H1 (cell line): ENCODE measurements around the gene ATP6V1C2. TPM values are rescaled to one million over a fixed set of nuclear protein-coding genes. Genes with fewer than 3 reads are reported as not detected.

Experiments
- CTCF ChIA-PET: fragments of 300-600 bp; sonication (Branson Sonifier 250); formaldehyde crosslinking; loops from one replicate; lab custom pipeline; 2021; ENCODE audit not compliant: partially characterized antibody; lab: Charles Lee
- POLR2A ChIA-PET: fragments of 300-600 bp; sonication (Branson Sonifier 250); formaldehyde crosslinking; loops from one replicate; lab custom pipeline; 2021; ENCODE audit warnings: inconsistent platforms; ENCODE audit not compliant: partially characterized antibody; lab: Charles Lee
- DNase-seq, 2 experiments: peaks; one replicate each; pipeline versions ENCODE4 v3.0.0 to v3.0.0-alpha.2; 2010 to 2022; ENCODE audit warnings: low spot score in 2 of 2, low read depth in 1 of 2, mixed read lengths in 1 of 2
- FAIRE-seq: peaks from 2 replicates; lab custom pipeline; 2011; peaks lifted over from hg19 to GRCh38; lab: Jason Lieb, UNC
- H2AFZ ChIP-seq: 2 replicates; pipeline ENCODE4 v1.8.1; 2012; ENCODE audit warnings: low read length, inconsistent platforms
- H2AK5ac ChIP-seq: 2 replicates; pipeline ENCODE4 v1.6.1; 2013; ENCODE audit warnings: low read depth, low read length
- H2BK120ac ChIP-seq: replicated peaks from 2 replicates; pipeline ENCODE3; 2013; ENCODE audit warnings: low read depth, low read length, inconsistent platforms
- H2BK12ac ChIP-seq: 2 replicates; pipeline ENCODE4 v1.6.1; 2013; ENCODE audit warnings: low read depth, low read length
- H2BK15ac ChIP-seq: 2 replicates; pipeline ENCODE4 v1.6.1; 2013; ENCODE audit warnings: low read length
- H2BK20ac ChIP-seq: 2 replicates; pipeline ENCODE4 v1.6.1; 2013; ENCODE audit warnings: low read length
- H2BK5ac ChIP-seq: 2 replicates; pipeline ENCODE4 v1.6.1; 2013; ENCODE audit warnings: low read depth, low read length
- H3K14ac ChIP-seq: 2 replicates; pipeline ENCODE4 v1.6.1; 2013; ENCODE audit warnings: inconsistent platforms; ENCODE audit not compliant: insufficient read length
- H3K18ac ChIP-seq: 2 replicates; pipeline ENCODE4 v1.6.1; 2013; ENCODE audit warnings: low read length; ENCODE audit errors: extremely low read depth
- H3K23ac ChIP-seq: 2 replicates; pipeline ENCODE4 v1.6.1; 2013; ENCODE audit warnings: inconsistent platforms; ENCODE audit not compliant: insufficient read length
- H3K23me2 ChIP-seq: 2 replicates; pipeline ENCODE4 v1.6.1; 2013; ENCODE audit warnings: low read depth, low read length
- H3K27ac ChIP-seq: 2 replicates; pipeline ENCODE4 v1.6.1; 2011; ENCODE audit warnings: low read depth, low read length, inconsistent platforms
- H3K27me3 ChIP-seq, 4 experiments: replicated peaks in 1 of 4; 1 replicate in 1 of 4; 2 replicates in 3 of 4; pipeline versions ENCODE4 v1.6.1 to v1.8.1; 2011 to 2013; ENCODE audit warnings: low read length in 3 of 4, mild to moderate bottlenecking in 3 of 4, inconsistent platforms in 2 of 4, mixed read lengths in 2 of 4, moderate library complexity in 1 of 4; ENCODE audit not compliant: control insufficient read depth in 3 of 4, insufficient read depth in 3 of 4; ENCODE audit errors: extremely low read depth in 1 of 4
- H3K36me3 ChIP-seq, 4 experiments: 2 replicates each; pipeline versions ENCODE4 v1.6.1 to v1.8.1; 2011 to 2013; ENCODE audit warnings: mild to moderate bottlenecking in 4 of 4, low read length in 3 of 4, moderate library complexity in 2 of 4, control low read depth in 1 of 4, inconsistent platforms in 1 of 4; ENCODE audit not compliant: insufficient read depth in 4 of 4, control insufficient read depth in 2 of 4
- H3K4ac ChIP-seq: replicated peaks from 2 replicates; pipeline ENCODE3; 2013; ENCODE audit warnings: low read length, low read depth, mixed read lengths, inconsistent platforms; ENCODE audit not compliant: insufficient read length
- H3K4me1 ChIP-seq, 4 experiments: replicated peaks in 1 of 4; 1 replicate in 1 of 4; 2 replicates in 3 of 4; pipeline versions ENCODE4 v1.6.1 to v1.8.1; 2011 to 2013; ENCODE audit warnings: low read length in 3 of 4, inconsistent platforms in 2 of 4, mixed read lengths in 1 of 4; ENCODE audit not compliant: insufficient read depth in 4 of 4, control insufficient read depth in 3 of 4
- H3K4me2 ChIP-seq, 2 experiments: 2 replicates each; pipeline versions ENCODE4 v1.6.1 to v1.8.1; 2011 to 2013; ENCODE audit warnings: low read depth in 2 of 2, low read length in 2 of 2, control low read depth in 1 of 2, inconsistent platforms in 1 of 2, mild to moderate bottlenecking in 1 of 2; ENCODE audit not compliant: insufficient read depth in 1 of 2
- H3K4me3 ChIP-seq, 4 experiments: fragments of 200-600, 300-600 bp in 1 of 4; sonication (generic), shearing (Covaris generic), sonication (Bioruptor Twin) in 1 of 4; 2 replicates each; pipeline versions ENCODE4 v1.5.1 to v1.8.1; 2011 to 2016; ENCODE audit warnings: low read length in 4 of 4, low read depth in 3 of 4, control low read depth in 2 of 4, inconsistent platforms in 2 of 4, mild to moderate bottlenecking in 2 of 4, mixed read lengths in 1 of 4, moderate library complexity in 1 of 4; ENCODE audit not compliant: insufficient read depth in 2 of 4; ENCODE audit errors: extremely low read depth in 1 of 4
- H3K56ac ChIP-seq: replicated peaks from 2 replicates; pipeline ENCODE3; 2013; ENCODE audit warnings: low read depth, mild to moderate bottlenecking, mixed read lengths, low read length, inconsistent platforms; ENCODE audit not compliant: insufficient read length
- H3K79me1 ChIP-seq: 2 replicates; pipeline ENCODE4 v1.6.1; 2013; ENCODE audit warnings: low read depth, low read length, control low read depth
- H3K79me2 ChIP-seq, 2 experiments: 2 replicates each; pipeline versions ENCODE4 v1.6.1 to v1.8.1; 2012 to 2013; ENCODE audit warnings: low read length in 2 of 2, mild to moderate bottlenecking in 2 of 2, inconsistent platforms in 1 of 2; ENCODE audit not compliant: insufficient read depth in 2 of 2, control insufficient read depth in 1 of 2
- H3K9ac ChIP-seq, 4 experiments: replicated peaks in 1 of 4; 1 replicate in 1 of 4; 2 replicates in 3 of 4; pipeline versions ENCODE4 v1.6.1 to v1.8.1; 2011 to 2013; ENCODE audit warnings: low read depth in 3 of 4, low read length in 3 of 4, control low read depth in 2 of 4, mild to moderate bottlenecking in 2 of 4, moderate library complexity in 2 of 4, inconsistent platforms in 1 of 4; ENCODE audit errors: extremely low read depth in 1 of 4
- H3K9me3 ChIP-seq, 2 experiments: 2 replicates each; pipeline versions ENCODE4 v1.6.1 to v1.8.1; 2012 to 2013; ENCODE audit warnings: mild to moderate bottlenecking in 2 of 2, moderate library complexity in 2 of 2, control low read depth in 1 of 2, inconsistent platforms in 1 of 2, low read depth in 1 of 2, low read length in 1 of 2, mixed read lengths in 1 of 2; ENCODE audit not compliant: insufficient read depth in 2 of 2
- H4K20me1 ChIP-seq, 2 experiments: replicated peaks in 1 of 2; 2 replicates each; pipeline versions ENCODE3 to v1.8.1; 2011 to 2013; ENCODE audit warnings: inconsistent platforms in 2 of 2, low read length in 2 of 2, mild to moderate bottlenecking in 1 of 2; ENCODE audit not compliant: insufficient read depth in 2 of 2, control insufficient read depth in 1 of 2
- H4K5ac ChIP-seq: 2 replicates; pipeline ENCODE4 v1.6.1; 2013; ENCODE audit warnings: low read length, low read depth, mixed read lengths, inconsistent platforms; ENCODE audit not compliant: insufficient read length
- H4K8ac ChIP-seq: 2 replicates; pipeline ENCODE4 v1.8.0; 2013; ENCODE audit warnings: mild to moderate bottlenecking, moderate library complexity, low read length, inconsistent platforms; ENCODE audit not compliant: insufficient read depth; ENCODE audit errors: extremely low read depth
- H4K91ac ChIP-seq: replicated peaks from 2 replicates; pipeline ENCODE3; 2013; ENCODE audit warnings: low read length, mixed read lengths, inconsistent platforms; ENCODE audit not compliant: insufficient read length
- EP300 ChIP-seq, 2 experiments: IDR thresholded peaks; 1 replicate in 1 of 2; 2 replicates in 1 of 2; pipeline ENCODE4 v1.6.1; 2011 to 2012; ENCODE audit warnings: low read depth in 2 of 2, low read length in 2 of 2, mild to moderate bottlenecking in 2 of 2, borderline replicate concordance in 1 of 2, inconsistent platforms in 1 of 2, moderate library complexity in 1 of 2
- SP1 ChIP-seq: IDR thresholded peaks from 2 replicates; pipeline ENCODE4 v1.6.1; 2011; ENCODE audit warnings: low read depth, low read length
- WGBS, 2 experiments: shearing (Covaris generic) in 1 of 2; methylation state at CpG; one replicate each; pipeline versions ENCODE4 v1.1.6 to v1.1.7; 2013 to 2015; ENCODE audit warnings: low lambda C conversion rate in 2 of 2, mixed read lengths in 2 of 2, inconsistent platforms in 1 of 2, low coverage in 1 of 2, missing lambda C conversion rate in 1 of 2; ENCODE audit not compliant: insufficient replicate concordance in 2 of 2, insufficient coverage in 1 of 2, insufficient read length in 1 of 2; ENCODE audit errors: extremely low coverage in 1 of 2, missing lambda C conversion rate in 1 of 2; 5-methylcytosine and 5-hydroxymethylcytosine counted together
- polyA plus RNA-seq, 7 experiments: library from polyadenylated mRNA; depleted of rRNA in 3 of 7; stranded (reverse) in 5 of 7; unstranded in 2 of 7; fragments of >200 nt in 5 of 7; fragments of 200-250 nt in 2 of 7; gene quantifications; 1 replicate in 5 of 7; 2 replicates in 1 of 7; 4 replicates in 1 of 7; pipeline versions ENCODE4 v1.2.1 to v1.2.3, GENCODE V29; 2011 to 2013; ENCODE audit warnings: missing spikeins in 2 of 7, mixed read lengths in 2 of 7
- total RNA-seq: library from RNA; stranded (reverse); fragmentation: NEBNext Ultra II Directional; extraction: Animal tissue kit (Norgen Biotek cat#: 25700); gene quantifications from 2 replicates; pipeline ENCODE4 v1.2.1, GENCODE V29; 2021

ATP6V1C2 gene
- total and polyA plus RNA-seq, 2 of the 8 experiments (the other 6 are each of a cell fraction or from before 2014, with no cell fraction given) = 0.29 to 0.74 TPM

DNA sequence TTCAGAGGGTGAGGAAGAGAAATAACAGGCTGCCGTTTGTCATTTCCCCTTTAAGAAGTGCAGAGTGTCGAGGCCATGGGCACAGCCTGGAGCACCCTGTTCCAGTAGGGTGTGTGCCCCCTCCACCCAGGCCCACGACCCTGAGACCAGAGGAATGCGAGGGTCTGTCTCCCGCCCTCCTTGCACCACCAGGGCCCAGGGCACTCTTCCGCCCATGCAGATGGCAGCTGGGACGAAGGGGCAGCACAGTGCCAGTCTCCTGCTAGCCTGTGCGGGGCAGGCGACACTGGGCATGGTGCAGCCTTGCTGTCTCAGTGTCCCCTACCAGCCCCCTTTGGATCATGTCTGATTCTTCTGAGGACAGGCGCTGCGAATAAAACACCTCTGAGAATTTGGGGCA, 106.9 kb downstream of the ATP6V1C2 start:
- H4K91ac ChIP-seq = no peak overlapping the region
- FAIRE-seq (no peak), DNase-seq (no peak)
- WGBS, 2 experiments = 85% methylated on average over 11 of the region's 11 CpGs; no CpG with 5 or more reads in 1 of the 2 experiments
- H3K79me2 ChIP-seq = no peaks in the 10 kb centered on the region
- peaks cover 0 to 7% (median 4%) of the 10 kb centered on the region in 4 experiments; a peak in 5 of 7 replicates for H3K4me1 ChIP-seq
- H3K79me1 ChIP-seq = no peaks in the 10 kb centered on the region
- ChIA-PET CTCF (interaction anchor here (0.6 to 8.3 kb wide), 4 partner anchors 9 to 1217 kb away, joined by 3 to 209 read pairs (median 58); partner anchors contain the start of gene PDIA6), POLR2A (no interaction called here)
- H3K18ac ChIP-seq = no peak overlapping the region
- no peaks in the 10 kb centered on the region for H3K9me3 ChIP-seq
- H3K4me3 ChIP-seq = no peak overlapping the region
- no peak overlapping the region for H3K4ac ChIP-seq
- no peak overlapping the region for H3K4me2 ChIP-seq
- no peak overlapping the region for H4K8ac ChIP-seq
- H2BK12ac ChIP-seq = no peak overlapping the region
- no peak overlapping the region for H2BK20ac ChIP-seq
- no peak overlapping the region for H3K56ac ChIP-seq
- H2AK5ac ChIP-seq = no peak overlapping the region
- no peak overlapping the region for H3K9ac ChIP-seq
- no peaks in the 10 kb centered on the region for H3K23me2 ChIP-seq
- no peak overlapping the region for H3K27ac ChIP-seq
- no peaks in the 10 kb centered on the region for H3K36me3 ChIP-seq
- H2BK120ac ChIP-seq = no peak overlapping the region
- H3K27me3 ChIP-seq = peaks cover 0 to 6% (median 3%) of the 10 kb centered on the region in 4 experiments; a peak in 3 of 7 replicates
- no peaks in the 10 kb centered on the region for H4K20me1 ChIP-seq
- no peak overlapping the region for H4K5ac ChIP-seq
- H3K23ac ChIP-seq = no peak overlapping the region
- H2BK15ac ChIP-seq = no peak overlapping the region
- no peak for TF ChIP-seq SP1
- TF ChIP-seq EP300 (IDR thresholded peaks at IDR 0.05; ENCODE audit: borderline replicate concordance in 1 of 2, low read depth in 2 of 2, low read length in 2 of 2) = no peak
- TF ChIP-seq, all 59 proteins: peak for 0
- Histone ChIP-seq H2BK5ac (no peak overlapping the region), H3K14ac (no peak overlapping the region), H2AFZ (no peak overlapping the region)
